Lower leg skin (tissue), 3 donors: ENCODE data around the gene DIP2A.

Source experiments
- POLR2A ChIP-seq, 2 donors: fragments of 450-650 bp; IDR thresholded peaks; one replicate each; pipeline ENCODE4 v1.6.1; 2016 to 2017; ENCODE audit warnings: antibody characterized with exemption in 2 of 2, mild to moderate bottlenecking in 1 of 2, moderate library complexity in 1 of 2
- TF ChIP-seq, protein P1 (sequence below), 3 donors: fragments of 450-650 bp; IDR thresholded peaks; one replicate each; pipeline ENCODE4 v1.5.1; 2016; ENCODE audit warnings: antibody characterized with exemption in 3 of 3, mild to moderate bottlenecking in 3 of 3, moderate library complexity in 2 of 3

- TF ChIP-seq, protein P1, sequence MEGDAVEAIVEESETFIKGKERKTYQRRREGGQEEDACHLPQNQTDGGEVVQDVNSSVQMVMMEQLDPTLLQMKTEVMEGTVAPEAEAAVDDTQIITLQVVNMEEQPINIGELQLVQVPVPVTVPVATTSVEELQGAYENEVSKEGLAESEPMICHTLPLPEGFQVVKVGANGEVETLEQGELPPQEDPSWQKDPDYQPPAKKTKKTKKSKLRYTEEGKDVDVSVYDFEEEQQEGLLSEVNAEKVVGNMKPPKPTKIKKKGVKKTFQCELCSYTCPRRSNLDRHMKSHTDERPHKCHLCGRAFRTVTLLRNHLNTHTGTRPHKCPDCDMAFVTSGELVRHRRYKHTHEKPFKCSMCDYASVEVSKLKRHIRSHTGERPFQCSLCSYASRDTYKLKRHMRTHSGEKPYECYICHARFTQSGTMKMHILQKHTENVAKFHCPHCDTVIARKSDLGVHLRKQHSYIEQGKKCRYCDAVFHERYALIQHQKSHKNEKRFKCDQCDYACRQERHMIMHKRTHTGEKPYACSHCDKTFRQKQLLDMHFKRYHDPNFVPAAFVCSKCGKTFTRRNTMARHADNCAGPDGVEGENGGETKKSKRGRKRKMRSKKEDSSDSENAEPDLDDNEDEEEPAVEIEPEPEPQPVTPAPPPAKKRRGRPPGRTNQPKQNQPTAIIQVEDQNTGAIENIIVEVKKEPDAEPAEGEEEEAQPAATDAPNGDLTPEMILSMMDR (IDR thresholded peaks at IDR 0.05) = no peak
- no peak for TF ChIP-seq POLR2A (IDR thresholded peaks at IDR 0.05)
Measured at GRCh38 chr21:46545911-46546310, 87.2 kb downstream of the DIP2A start.
